Measurements from ENCODE around the gene TCAIM. TPM values are rescaled to one million over a fixed set of nuclear protein-coding genes. Genes with fewer than 3 reads are reported as not detected.

TCAIM gene, protein sequence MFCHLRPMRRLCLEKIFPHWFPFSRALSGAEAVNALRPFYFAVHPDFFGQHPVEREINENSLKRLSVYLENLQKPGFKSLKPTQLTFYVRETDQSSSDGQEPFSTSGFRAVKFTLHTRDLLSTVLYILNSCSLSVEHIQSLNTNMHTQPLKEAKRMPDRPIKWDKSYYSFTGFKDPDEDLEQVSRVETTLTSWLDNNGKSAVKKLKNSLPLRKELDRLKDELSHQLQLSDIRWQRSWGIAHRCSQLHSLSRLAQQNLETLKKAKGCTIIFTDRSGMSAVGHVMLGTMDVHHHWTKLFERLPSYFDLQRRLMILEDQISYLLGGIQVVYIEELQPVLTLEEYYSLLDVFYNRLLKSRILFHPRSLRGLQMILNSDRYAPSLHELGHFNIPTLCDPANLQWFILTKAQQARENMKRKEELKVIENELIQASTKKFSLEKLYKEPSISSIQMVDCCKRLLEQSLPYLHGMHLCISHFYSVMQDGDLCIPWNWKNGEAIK
- 33.4 and 34.5 TPM in 2 replicates for polyA plus RNA-seq

DNA sequence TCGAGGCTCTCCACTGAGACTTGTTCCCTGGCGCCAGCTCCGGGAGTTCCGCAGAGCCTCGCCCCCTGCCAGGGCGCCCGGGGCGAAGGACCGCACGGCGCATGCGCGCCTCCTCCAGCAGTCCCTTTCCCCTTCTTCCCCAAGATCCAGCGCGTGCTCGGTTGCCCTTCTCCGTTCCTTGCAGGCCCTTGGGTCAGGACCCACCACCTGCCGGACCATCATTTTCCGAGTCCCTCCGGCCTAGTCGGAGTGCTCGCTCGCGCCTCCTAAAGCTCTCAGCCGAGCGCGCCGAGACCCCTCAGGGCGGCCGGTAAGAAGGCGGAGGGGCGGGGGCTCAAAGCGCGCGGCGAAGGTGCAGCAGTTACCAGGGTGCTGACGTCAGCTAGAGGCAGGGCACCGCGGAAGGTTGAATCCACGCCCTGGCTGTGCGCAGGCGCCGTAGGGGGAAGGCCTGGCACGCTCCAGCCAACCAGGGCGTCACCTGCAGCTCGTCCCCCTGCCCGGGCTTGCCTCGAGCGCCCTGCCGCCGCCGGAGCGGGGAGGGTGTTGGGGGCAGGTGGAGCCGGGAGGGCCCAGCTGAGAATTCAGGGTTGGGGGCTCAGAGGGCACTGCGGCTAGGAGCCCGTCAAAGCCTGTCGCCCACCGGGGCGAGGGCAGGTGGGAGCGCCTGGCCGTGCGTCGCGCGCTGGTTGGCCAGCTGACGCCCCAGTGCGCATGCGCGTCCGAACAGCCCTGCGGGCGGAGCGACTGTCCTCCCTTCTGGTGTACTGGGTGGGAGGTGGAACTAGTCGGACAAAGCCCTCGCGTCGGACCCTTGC, at the start of gene TCAIM:
Gene TCAIM (plus strand): TSS at position 757 of the 818 bp plus-strand sequence. CDS start 16,017 bp downstream, outside the sequence.

Other genes with a start within 250 kb of the TCAIM start
- gene TOPAZ1, start 96.9 kb upstream of the TCAIM start, polyA plus RNA-seq: not detected in 2 replicates
- 1.2 and 1.6 TPM in 2 replicates for gene ZNF445, start 138.9 kb downstream of the TCAIM start, polyA plus RNA-seq
- gene ZKSCAN7, start 216.4 kb downstream of the TCAIM start, polyA plus RNA-seq: 2.2 and 2.7 TPM in 2 replicates
- 2.2 and 2.9 TPM in 2 replicates for gene ZNF660, start 246.2 kb downstream of the TCAIM start, polyA plus RNA-seq

Measured in Purkinje cell (primary cell).